ENCODE data around the gene TLCD2.
"Not testable (repeated sequence)": the region's sequence is repeated elsewhere in the genome, so short reads cannot be mapped to it uniquely, and the experiment has no call there.

TLCD2 gene, protein sequence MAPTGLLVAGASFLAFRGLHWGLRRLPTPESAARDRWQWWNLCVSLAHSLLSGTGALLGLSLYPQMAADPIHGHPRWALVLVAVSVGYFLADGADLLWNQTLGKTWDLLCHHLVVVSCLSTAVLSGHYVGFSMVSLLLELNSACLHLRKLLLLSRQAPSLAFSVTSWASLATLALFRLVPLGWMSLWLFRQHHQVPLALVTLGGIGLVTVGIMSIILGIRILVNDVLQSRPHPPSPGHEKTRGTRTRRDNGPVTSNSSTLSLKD

DNA sequence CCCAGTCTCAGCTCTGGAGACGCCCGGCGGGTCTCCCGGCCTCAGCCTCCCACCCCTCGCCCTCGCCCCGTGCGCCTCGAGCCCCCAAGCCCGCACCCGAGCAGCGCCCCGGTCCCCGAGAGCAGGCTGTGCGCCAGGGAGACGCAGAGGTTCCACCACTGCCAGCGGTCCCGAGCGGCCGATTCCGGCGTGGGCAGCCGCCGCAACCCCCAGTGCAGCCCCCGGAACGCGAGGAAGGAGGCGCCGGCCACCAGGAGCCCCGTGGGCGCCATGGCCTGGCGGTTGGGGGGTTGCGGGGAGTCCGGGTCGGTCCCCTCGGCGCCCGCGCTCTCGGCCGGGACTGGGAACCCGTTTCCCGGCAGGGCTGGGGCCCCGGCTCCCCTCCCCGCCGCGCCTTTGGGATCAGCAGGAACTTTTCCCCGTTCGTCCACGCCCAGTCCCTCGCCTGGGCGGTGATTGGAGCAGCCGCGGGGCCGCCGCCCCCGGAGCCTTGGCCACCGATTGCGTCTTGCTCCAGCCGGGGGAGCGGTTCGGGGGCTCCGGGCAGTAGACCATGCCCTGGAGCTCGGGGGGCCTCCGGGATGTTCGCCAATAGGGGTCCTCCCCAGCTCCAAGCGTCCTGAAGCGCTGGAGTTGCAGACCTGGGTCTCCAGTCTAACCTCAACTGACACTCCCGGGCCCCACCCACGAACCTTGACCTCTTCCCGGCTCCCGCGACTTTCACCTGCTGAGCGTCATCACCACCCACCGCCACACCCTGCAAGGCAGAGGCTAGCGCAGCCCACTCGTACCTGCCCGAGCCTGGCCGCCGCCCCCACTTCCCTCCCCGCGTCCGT is at the start of gene TLCD2:
TLCD2 (minus strand) TSS at position 407 of the 836 bp plus-strand sequence; CDS start at position 272, 135 bp downstream.
- DNase-seq (ENCODE audit: low read depth in 1 of 2, low spot score in 1 of 2) = no peak

DNA sequence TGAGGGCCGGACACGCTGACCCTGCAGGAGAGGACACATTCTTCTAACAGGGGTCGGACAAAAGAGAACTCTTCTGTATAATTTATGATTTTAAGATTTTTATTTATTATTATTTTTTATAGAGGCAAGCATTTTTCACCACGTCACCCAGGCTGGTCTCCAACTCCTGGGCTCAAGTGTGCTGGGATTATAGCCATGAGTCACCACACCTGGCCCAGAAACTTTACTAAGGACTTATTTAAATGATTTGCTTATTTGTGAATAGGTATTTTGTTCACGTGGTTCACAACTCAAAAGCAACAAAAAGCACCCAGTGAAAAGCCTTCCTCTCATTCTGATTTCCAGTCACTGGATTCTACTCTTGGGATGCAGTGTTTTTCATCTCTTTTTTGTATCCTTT is 49.4 kb upstream of the TLCD2 start:
- no peak for DNase-seq (ENCODE audit: low read depth in 1 of 2, low spot score in 1 of 2)

DNA sequence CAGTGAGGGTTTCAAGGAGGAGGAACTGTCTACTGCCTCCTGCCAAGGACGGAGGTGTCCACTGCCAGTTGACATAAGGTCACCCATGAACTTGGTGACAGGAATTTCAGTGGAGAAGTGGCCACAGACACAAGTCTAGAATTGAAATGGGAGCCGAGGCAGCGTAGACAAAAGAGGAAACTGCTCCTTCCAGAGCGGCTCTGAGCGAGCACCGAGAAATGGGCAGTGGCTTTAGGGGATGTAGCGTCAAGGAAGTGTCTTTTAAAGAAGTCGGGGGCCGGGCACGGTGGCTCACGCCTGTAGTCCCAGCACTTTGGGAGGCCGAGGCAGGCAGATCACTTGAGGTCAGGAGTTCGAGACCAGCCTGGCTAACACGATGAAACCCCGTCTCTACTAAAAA is 48.6 kb upstream of the TLCD2 start:
- DNase-seq (ENCODE audit: low read depth in 1 of 2, low spot score in 1 of 2) = no peak

DNA sequence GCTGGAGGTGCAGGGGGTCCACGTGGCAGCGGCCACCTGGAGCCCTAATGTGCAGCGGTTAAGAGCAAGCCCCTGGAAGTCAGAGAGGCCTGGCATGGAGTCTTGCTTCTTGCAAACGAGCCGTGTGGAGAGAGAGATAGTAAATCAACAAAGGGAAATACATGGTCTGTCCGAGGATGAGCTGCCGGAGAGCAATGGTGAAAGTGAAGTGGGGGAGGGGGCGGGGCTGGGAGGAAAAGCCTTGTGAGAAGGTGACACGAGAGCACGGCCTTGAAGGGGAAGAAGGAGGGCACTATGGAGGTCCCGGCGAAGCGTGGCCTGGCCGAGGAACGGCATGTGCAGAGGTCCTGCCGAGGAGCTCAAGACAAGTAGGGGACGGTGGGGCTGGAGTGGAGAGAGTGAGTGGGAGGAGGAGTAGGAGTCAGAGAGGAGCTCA is 45.7 kb upstream of the TLCD2 start:
- DNase-seq (ENCODE audit: low read depth in 1 of 2, low spot score in 1 of 2) = no peak

DNA sequence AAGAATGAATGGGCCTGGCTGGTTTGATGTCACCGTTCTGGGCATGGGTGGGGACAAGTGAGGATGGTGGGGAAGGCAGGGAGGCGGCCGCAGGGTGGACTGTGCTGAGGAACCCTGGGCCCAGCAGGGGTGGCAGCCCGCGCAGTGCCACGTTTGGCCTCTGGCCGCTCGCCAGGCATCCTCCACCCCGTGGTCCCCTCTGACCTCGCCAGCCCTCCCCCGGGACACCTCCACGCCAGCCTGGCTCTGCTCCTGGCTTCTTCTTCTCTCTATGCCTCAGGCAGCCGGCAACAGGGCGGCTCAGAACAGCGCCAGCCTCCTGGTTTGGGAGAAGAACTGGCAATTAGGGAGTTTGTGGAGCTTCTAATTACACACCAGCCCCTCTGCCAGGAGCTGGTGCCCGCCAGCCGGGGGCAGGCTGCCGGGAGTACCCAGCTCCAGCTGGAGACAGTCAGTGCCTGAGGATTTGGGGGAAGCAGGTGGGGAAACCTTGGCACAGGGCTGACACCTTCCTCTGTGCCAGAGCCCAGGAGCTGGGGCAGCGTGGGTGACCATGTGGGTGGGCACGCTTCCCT is 45.2 kb upstream of the TLCD2 start:
- DNase-seq (ENCODE audit: low read depth in 1 of 2, low spot score in 1 of 2) = no peak

DNA sequence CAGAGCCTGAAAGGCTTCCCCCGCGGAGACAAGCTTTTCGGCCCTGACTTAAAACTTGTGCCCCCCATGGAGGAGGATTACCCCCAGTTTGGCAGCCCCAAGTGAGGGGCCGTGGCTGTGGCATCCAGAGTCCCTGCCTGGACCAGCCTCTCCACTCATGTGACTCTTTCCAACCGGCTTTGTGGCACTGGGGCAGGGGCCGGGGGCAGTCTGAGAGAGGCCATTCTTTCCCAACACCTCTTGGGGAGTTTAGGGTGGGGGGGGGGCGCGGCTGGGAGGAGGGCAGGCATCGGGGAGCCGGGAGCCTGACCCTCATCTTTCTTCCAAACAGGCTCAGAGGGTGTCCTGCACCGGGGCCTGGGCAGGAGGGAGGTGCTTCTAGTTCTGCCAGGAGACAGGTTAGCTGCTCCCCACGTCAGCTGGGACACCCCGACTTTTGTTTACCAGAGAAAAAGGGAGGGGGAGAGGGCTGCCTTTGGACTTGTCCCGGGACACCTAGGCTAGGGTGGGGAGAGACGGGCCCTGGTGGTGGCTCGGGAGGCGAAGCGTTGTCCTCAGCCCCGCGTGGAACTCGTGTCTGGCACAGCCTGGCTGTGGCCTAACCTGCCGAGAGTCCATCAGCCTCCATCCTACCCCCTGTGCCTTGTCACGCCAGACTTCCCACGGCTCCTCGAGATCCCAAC is 44.4 kb upstream of the TLCD2 start:
- no peak for DNase-seq (ENCODE audit: low read depth in 1 of 2, low spot score in 1 of 2)

DNA sequence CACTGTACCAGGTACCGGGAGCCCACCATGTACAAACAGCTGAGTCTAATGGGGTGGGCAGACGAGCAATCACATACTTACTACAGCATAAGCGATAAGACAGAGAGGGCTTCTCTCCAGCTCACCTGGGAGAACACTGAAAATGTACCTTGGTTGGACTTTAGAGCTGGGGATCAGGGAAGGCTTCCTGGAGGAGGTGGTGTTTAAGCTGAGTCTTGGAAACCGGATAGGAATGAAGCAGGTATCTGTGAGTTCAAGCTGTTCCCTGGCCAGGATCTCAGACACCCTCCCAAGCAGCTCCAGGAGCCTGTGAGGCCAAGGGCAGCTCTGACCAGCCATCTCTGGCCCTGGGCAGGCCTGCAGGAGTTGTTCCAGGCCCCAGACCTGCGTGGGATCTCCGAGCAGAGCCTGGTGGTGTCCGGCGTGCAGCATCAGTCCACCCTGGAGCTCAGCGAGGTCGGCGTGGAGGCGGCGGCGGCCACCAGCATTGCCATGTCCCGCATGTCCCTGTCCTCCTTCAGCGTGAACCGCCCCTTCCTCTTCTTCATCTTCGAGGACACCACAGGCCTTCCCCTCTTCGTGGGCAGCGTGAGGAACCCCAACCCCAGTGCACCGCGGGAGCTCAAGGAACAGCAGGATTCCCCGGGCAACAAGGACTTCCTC is 43.7 kb upstream of the TLCD2 start:
- no peak for DNase-seq (ENCODE audit: low read depth in 1 of 2, low spot score in 1 of 2)

DNA sequence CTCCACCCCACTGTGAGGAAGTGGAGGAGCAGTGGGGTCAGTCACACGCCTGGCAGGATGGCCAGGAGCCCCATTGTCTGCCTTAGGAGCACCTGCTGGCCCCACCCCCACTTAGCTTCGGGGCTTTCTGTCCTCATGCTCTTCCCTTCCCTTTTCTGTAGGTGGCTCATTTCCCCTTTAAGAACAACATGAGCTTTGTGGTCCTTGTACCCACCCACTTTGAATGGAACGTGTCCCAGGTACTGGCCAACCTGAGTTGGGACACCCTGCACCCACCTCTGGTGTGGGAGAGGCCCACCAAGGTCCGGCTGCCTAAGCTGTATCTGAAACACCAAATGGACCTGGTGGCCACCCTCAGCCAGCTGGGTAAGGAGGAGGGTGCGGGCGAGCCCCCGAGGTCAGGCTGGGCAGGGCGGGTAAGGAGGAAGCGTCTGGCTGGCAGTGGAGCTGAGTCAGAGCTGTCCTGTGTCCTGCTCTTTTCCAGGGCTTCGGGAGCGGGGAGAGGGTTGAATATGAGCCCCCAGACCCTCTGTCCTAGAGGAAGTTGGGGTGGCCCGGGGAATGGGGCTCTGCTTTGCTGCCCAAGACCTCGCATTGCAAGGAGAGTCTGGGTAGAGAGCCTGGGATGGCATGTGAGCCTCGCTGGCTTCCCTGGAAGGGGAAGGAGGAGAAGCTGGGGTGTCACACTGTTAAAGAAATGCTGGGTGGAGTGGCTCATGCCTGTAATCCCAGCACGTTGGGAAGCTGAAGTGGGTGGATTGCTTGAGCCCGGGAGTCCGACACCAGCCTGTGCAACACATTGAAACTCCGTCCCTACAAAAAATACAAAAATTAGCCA is 42.5 kb upstream of the TLCD2 start:
- no peak for DNase-seq (ENCODE audit: low read depth in 1 of 2, low spot score in 1 of 2)

DNA sequence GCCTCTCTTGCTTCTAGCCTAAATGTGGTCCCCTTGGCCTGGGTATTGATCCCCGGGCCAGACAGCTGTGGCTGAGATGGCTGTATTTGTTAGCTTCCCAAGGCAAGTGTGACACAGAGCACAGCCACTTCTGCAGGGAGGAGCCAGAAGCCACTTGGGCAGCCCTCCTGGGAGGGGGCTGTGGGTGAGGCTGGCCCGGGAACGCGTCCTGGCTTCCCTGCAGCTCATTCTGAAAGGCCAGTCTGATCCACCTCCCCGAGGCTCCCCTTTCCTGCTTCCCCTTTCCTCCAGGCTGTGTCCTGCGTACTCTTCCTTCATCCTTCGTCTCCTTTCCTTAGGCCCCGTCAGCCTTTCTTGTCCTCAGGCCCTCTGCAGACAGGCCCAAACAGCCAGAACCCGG is 40.5 kb upstream of the TLCD2 start:
- DNase-seq (ENCODE audit: low read depth in 1 of 2, low spot score in 1 of 2) = no peak

DNA sequence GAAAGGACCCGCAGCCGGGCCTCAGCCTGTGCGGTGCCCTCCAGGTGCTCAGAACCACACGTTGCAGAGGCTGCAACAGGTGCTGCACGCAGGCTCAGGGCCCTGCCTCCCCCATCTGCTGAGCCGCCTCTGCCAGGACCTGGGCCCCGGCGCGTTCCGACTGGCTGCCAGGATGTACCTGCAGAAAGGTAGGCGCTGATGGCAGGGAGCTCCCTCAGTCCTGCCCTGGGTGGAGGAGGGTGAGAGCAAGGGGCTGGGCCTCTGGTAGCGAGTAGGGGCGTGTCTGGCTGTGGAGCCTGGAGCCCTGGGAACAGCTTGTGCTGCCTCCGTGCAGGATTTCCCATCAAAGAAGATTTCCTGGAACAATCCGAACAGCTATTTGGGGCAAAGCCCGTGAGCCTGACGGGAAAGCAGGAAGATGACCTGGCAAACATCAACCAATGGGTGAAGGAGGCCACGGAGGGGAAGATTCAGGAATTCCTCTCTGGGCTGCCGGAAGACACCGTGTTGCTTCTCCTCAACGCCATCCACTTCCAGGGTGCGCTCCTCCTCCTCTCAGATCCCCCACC is 36.9 kb upstream of the TLCD2 start:
- DNase-seq (ENCODE audit: low read depth in 1 of 2, low spot score in 1 of 2) = no peak

DNA sequence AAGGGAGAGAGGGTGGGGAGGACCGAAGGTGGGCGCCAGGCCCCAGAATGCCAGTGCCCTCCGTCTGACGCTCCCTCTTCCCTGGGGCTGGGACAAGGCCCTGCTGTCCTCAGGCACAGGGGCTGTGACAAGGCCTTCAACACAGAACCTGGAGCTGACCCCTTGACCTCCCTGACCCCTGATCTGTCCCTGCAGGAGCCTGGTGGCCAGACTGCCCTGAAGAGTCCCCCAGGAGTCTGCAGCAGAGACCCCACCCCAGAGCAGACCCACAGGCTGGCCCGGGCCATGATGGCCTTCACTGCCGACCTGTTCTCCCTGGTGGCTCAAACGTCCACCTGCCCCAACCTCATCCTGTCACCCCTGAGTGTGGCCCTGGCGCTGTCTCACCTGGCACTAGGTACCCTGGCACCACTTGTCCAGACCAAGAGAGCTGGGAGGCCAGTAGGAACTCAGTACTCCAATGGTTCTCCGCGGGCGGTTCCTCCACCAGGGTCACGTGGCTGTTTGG is 35.4 kb upstream of the TLCD2 start:
- no peak for DNase-seq (ENCODE audit: low read depth in 1 of 2, low spot score in 1 of 2)

DNA sequence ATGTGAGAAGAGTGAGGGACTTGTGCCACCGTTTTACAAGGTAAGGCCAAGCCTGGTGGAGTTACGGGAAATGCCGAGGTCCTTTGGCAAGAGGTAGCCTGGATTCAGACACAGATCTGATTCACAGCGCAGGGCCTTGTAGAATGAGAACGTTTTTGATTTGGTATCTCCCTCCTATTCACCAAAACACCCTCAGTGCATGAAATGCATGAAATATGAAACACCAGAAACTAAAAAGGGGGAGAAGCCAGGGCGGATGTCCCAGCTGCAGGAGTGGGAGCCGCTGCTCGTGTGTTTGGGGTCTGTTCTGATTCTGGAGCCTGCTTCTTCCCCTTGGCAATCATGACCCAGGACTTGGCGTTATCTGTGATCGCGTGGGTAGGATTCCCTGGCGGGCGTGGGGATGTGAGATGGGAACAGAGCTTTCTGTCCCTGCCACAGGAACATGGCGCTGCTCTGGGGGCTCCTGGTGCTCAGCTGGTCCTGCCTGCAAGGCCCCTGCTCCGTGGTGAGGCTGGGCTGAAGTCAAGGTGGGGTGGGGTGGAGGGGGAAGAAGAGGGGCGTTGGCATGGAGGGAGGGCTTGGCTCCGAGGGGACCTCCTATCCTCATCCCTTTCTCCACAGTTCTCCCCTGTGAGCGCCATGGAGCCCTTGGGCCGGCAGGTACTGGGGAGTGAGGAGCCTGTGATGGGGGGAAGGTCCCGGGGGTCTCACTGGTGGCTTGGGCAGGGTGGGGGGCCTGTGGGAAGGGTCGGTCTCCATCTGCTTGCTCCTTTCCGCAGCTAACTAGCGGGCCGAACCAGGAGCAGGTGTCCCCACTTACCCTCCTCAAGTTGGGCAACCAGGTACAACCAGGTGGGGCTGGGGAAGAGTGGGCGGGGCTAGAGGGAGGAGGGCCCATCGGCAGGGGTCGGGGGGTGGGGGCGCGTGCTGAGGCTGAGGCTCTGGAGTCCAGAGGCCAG is 34.7 kb upstream of the TLCD2 start:
- no peak for DNase-seq (ENCODE audit: low read depth in 1 of 2, low spot score in 1 of 2)

DNA sequence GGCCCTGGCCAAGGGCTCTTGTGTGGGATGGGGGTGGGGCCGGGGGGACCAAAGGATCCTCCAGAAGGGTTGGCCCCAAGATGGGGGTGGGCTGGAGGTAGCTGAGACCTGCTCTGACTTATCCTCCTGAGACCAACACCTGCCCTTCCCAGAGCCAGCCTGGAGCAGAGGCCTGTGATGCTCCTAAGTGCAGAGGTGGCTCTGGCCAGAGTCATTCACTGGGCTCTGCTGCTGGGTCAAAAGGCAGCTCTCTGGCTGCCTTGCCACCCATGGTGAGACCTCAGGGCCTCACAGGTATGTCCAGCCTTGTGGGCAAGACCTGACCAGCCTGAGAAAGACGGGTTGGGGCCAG is 32.9 kb upstream of the TLCD2 start:
- DNase-seq (ENCODE audit: low read depth in 1 of 2, low spot score in 1 of 2) = no peak

DNA sequence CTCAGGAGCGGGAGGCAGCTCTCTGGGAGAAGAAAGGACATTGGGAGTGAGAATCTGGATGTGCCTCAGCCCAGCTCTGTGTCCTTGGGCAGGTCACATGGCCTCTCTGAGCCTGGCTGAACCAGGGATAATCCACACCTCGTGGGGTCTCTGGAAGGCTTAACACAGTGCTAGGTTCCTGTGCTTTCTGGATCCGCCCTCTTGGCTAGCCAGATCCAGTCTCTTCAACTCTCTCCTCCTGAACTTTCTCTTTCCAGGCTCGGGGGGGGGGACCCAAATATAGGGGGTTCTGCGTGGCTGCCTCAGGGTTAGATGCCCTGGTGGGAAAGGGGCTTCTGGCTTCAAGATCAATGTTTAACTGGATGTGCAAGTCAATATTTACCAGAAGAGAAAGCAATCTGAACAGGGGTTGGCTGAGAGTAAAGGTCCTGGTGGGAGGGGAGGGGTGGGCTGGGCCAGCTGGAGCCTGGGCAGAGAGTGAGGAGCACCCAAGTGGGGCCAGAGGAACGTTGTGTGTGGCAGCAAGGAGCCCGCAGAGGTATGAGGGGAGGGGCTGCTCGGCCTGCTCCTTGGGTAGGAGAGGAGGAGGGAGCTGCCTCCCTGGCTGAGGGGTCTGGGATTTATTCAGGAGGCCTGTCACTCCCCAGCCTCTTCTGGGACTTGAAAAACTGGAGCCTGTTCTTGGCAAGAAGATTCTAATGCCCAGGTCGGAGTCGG is 32.4 kb upstream of the TLCD2 start, which contains the start of gene SERPINF2:
SERPINF2 (plus strand) TSS at position 501 of the 717 bp plus-strand sequence. CDS start 2,125 bp downstream, outside the sequence.
- no peak for DNase-seq (ENCODE audit: low read depth in 1 of 2, low spot score in 1 of 2)

DNA sequence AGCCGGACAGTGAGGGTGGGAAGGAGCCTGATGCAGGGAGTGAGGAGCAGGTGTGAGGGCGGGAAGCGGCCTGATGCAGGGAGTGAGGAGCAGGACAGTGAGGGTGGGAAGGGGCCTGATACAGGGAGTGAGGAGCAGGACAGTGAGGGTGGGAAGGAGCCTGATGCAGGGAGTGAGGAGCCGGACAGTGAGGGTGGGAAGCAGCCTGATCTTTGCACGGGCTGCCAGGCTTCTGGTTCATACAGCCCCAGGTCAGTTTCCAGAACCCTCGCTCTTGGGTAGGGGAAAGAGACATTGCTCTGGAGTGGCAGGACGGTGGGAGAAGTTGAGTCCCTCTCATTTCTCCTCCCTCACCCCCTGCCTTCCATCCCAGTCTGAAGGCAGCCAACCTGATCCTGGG is 31.7 kb upstream of the TLCD2 start:
- not testable (repeated sequence) for DNase-seq (ENCODE audit: low read depth in 1 of 2, low spot score in 1 of 2)

DNA sequence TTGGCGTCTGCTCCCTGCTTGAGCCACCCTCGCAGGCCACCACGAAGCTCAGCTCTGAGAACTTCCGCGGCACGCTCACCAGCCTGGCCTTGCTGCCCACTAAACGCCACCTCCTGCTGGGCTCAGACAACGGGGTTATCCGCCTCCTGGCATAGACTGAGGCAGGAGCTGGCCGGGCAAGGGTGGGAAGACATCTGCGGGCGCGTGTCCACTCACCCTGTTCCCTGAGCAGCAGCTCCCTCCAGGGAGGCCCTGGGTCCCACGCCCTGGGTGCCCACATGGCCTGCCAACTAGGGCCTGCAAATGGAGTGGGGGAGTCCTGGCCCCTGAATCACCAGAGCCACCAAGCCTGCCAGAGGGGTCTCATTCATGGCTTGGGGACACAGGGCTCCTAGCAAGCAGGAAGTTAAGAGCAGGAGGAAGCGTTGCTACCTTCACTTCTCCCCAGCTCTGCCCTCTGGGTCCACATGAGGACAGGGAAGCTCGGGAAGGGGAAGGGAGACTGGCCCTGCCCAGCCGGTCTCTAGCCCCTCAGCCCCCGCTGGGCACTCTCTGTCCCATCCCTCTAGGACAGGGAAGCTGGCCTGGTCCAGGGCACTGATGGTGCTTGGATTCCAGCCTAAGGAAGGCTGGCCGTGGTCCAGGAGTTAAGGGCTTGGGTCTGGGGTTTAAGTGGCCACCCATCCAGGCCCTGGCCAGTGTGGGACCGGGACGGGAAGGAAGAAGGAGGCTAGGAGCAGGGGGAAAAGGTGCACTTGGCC is 27.5 kb upstream of the TLCD2 start:
- DNase-seq (ENCODE audit: low read depth in 1 of 2, low spot score in 1 of 2) = no peak

Measured in activated CD4-positive, alpha-beta T cell treated with anti-CD3 and anti-CD28 coated beads, Interleukin-2, amount 50 U/mL, for 24 hours (primary cell).